HG03521 (cell line): Measurements from ENCODE around the gene SMIM44.
"Not testable (repeated sequence)": the region's sequence is repeated elsewhere in the genome, so short reads cannot be mapped to it uniquely, and the experiment has no call there.

Experiments
- ATAC-seq: cut with Tn5 transposase; IDR thresholded peaks from one replicate; pipeline ENCODE4 v1.9.1; 2021; ENCODE audit warnings: mild to moderate bottlenecking, moderate library complexity; ENCODE audit not compliant: unreplicated experiment

Gene SMIM44

GRCh38 chr19:3518255-3518654 lies 35.0 kb upstream of the SMIM44 start:
- ATAC-seq: no peak

- no peak for ATAC-seq
Measured at GRCh38 chr19:3517638-3518037, 34.4 kb upstream of the SMIM44 start.

- no peak for ATAC-seq
Measured at GRCh38 chr19:3516675-3517207, 33.5 kb upstream of the SMIM44 start.

- ATAC-seq: no peak
Measured at GRCh38 chr19:3515891-3516422, 32.7 kb upstream of the SMIM44 start.

- no peak for ATAC-seq
Measured at GRCh38 chr19:3514930-3515329, 31.7 kb upstream of the SMIM44 start.

GRCh38 chr19:3513229-3514140 lies 30.2 kb upstream of the SMIM44 start:
- no peak for ATAC-seq

GRCh38 chr19:3512562-3513228 lies 29.5 kb upstream of the SMIM44 start:
- no peak for ATAC-seq

- ATAC-seq: no peak
Measured at GRCh38 chr19:3511506-3512251, 28.4 kb upstream of the SMIM44 start.

GRCh38 chr19:3510727-3511126 lies 27.5 kb upstream of the SMIM44 start:
- no peak for ATAC-seq

GRCh38 chr19:3509566-3509989 lies 26.3 kb upstream of the SMIM44 start:
- no peak for ATAC-seq

GRCh38 chr19:3508771-3509535 lies 25.7 kb upstream of the SMIM44 start:
- no peak for ATAC-seq

- not testable (repeated sequence) for ATAC-seq
Measured at GRCh38 chr19:3508121-3508661, 24.9 kb upstream of the SMIM44 start.

- ATAC-seq: no peak
Measured at GRCh38 chr19:3507371-3508120, 24.3 kb upstream of the SMIM44 start.

- peak; percentile 5 for ATAC-seq
Measured at GRCh38 chr19:3506384-3507340, 23.4 kb upstream of the SMIM44 start.

GRCh38 chr19:3505598-3506383 lies 22.6 kb upstream of the SMIM44 start, which contains the start of gene FZR1:
TSS of gene FZR1 (plus strand) at chr19:3506311. CDS start at chr19:3522990, 16,679 bp downstream.
- peak; percentile 89 for ATAC-seq

- no peak for ATAC-seq
Measured at GRCh38 chr19:3504735-3505134, 21.5 kb upstream of the SMIM44 start.

- ATAC-seq: no peak
Measured at GRCh38 chr19:3503036-3503572, 19.9 kb upstream of the SMIM44 start.
